Natural killer cell (primary cell): ENCODE measurements around the gene BACH2. TPM values are rescaled to one million over a fixed set of nuclear protein-coding genes. Genes with fewer than 3 reads are reported as not detected.

Experiments used
- ATAC-seq, 3 donors: fragments of 150-1000 bp in 2 of 3; fragments of 200-7000 bp in 1 of 3; cut with Tn5 transposase; 1 replicate in 1 of 3; 2 replicates in 2 of 3; pipeline ENCODE4 v1.10.0; 2021; ENCODE audit warnings: mild to moderate bottlenecking in 2 of 3, moderate library complexity in 2 of 3
- DNase-seq, 2 donors: peaks; one replicate each; pipeline versions ENCODE4 v3.0.0 to v3.0.0-alpha.2; 2013 to 2021; ENCODE audit warnings: mixed read lengths in 1 of 2
- H3K27ac ChIP-seq: one replicate; pipeline ENCODE4 v1.5.1; 2013; ENCODE audit warnings: mild to moderate bottlenecking, low read length
- H3K27me3 ChIP-seq: one replicate; pipeline ENCODE4 v1.6.1; 2013; ENCODE audit warnings: low read length; ENCODE audit not compliant: control insufficient read depth, insufficient read depth
- H3K36me3 ChIP-seq: one replicate; pipeline ENCODE4 v1.6.1; 2013; ENCODE audit warnings: low read length; ENCODE audit not compliant: control insufficient read depth, insufficient read depth
- H3K4me1 ChIP-seq: one replicate; pipeline ENCODE4 v1.6.1; 2013; ENCODE audit warnings: low read length; ENCODE audit not compliant: control insufficient read depth, insufficient read depth
- H3K4me3 ChIP-seq: one replicate; pipeline ENCODE4 v1.5.1; 2013; ENCODE audit warnings: low read length
- H3K9me3 ChIP-seq: one replicate; pipeline ENCODE4 v1.6.1; 2013; ENCODE audit warnings: low read length; ENCODE audit not compliant: control insufficient read depth, insufficient read depth
- H3K27ac Mint-ChIP-seq, 2 donors: one replicate each; pipeline ENCODE4 v1.8.0; 2022; ENCODE audit warnings: mild to moderate bottlenecking in 2 of 2, mixed read lengths in 2 of 2, moderate library complexity in 1 of 2
- H3K27me3 Mint-ChIP-seq, 2 donors: one replicate each; pipeline ENCODE4 v1.8.0; 2022; ENCODE audit warnings: low read depth in 2 of 2, mixed read lengths in 2 of 2
- H3K36me3 Mint-ChIP-seq: one replicate; pipeline ENCODE4 v1.8.0; 2022; ENCODE audit warnings: mixed read lengths
- H3K4me1 Mint-ChIP-seq, 2 donors: one replicate each; pipeline ENCODE4 v1.8.0; 2022; ENCODE audit warnings: mixed read lengths in 2 of 2
- H3K4me3 Mint-ChIP-seq: one replicate; pipeline ENCODE4 v1.8.0; 2022; ENCODE audit warnings: mild to moderate bottlenecking, moderate library complexity, mixed read lengths
- H3K9me3 Mint-ChIP-seq, 2 donors: one replicate each; pipeline ENCODE4 v1.8.0; 2022; ENCODE audit warnings: mixed read lengths in 2 of 2
- WGBS: methylation state at CpG from one replicate; pipeline ENCODE4 v1.1.7; 2013; ENCODE audit warnings: missing lambda C conversion rate; ENCODE audit not compliant: insufficient coverage; 5-methylcytosine and 5-hydroxymethylcytosine counted together
- intact Hi-C: fragments of 100-400 bp; cut with micrococcal nuclease; formaldehyde crosslinking; loops from one replicate; pipeline ENCODE4 v1.14.2; 2022
- total RNA-seq, 4 donors: library from RNA; stranded (reverse); fragments of 120-200 nt in 1 of 4; gene quantifications; one replicate each; pipeline versions ENCODE4 v1.2.3 to v1.2.4, GENCODE V29; 2013 to 2022
- TF ChIP-seq, protein P1 (sequence below): fragments of 200-600 bp; IDR thresholded peaks from one replicate; pipeline ENCODE4 v1.8.0; 2022; ENCODE audit warnings: antibody characterized with exemption

Gene BACH2
- total RNA-seq, 3 donors from 2014 or later (not counting 1 experiment from before 2014, with no cell fraction given): 32.1 to 37.8 (median 32.7) TPM

DNA sequence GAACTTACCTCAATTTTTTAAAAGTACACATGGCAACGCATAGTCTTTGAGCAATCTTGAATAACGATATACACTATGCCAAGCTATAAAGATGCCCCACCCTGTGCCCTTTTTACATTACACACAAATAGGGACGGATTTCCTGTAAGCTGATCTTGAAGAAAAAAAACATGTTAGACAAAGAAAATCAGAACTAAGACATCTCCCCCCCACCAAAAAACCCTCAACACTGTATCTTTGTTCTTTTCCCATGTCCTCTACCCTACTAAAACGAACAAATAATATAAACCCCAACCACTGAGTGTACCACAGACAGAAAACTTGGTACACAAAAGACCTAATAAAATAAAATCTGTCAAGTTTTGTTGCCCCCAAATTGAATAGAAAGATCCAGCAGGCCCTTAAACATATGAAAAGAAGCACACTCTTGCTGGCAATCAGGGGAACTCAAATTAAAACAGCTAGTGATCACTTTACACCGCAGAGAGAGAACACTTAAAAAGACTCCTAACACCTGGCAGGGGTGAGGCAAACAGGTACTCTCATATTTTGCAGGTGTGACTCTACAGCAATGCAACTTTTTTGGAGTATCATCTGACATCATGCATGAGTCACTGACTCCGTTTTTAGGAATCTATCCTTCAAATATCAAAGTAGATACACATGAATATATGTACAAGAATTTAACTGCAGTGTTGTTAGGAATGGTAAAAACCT, 29.6 kb downstream of the BACH2 start:
- no peak overlapping the region for H3K27ac ChIP-seq
- ATAC-seq: peak in 2 of 3 donors; percentile 24 to 29
- H3K4me3 ChIP-seq: no peak overlapping the region
- peaks cover 0 to 14% of the 10 kb centered on the region in 2 donors for H3K4me1 Mint-ChIP-seq
- H3K27me3 ChIP-seq: no peaks in the 10 kb centered on the region
- peak overlapping the region; percentile 7 to 34 for H3K27ac Mint-ChIP-seq
- no peak overlapping the region for H3K4me3 Mint-ChIP-seq
- WGBS: 68% methylated on average over 5 of the region's 6 CpGs
- peak in 1 of 2 donors; percentile 65 for DNase-seq
- TF ChIP-seq, protein P1, sequence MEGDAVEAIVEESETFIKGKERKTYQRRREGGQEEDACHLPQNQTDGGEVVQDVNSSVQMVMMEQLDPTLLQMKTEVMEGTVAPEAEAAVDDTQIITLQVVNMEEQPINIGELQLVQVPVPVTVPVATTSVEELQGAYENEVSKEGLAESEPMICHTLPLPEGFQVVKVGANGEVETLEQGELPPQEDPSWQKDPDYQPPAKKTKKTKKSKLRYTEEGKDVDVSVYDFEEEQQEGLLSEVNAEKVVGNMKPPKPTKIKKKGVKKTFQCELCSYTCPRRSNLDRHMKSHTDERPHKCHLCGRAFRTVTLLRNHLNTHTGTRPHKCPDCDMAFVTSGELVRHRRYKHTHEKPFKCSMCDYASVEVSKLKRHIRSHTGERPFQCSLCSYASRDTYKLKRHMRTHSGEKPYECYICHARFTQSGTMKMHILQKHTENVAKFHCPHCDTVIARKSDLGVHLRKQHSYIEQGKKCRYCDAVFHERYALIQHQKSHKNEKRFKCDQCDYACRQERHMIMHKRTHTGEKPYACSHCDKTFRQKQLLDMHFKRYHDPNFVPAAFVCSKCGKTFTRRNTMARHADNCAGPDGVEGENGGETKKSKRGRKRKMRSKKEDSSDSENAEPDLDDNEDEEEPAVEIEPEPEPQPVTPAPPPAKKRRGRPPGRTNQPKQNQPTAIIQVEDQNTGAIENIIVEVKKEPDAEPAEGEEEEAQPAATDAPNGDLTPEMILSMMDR: no peak
- peaks cover 9% of the 10 kb centered on the region for H3K36me3 Mint-ChIP-seq
- peaks cover 8% of the 10 kb centered on the region for H3K4me1 ChIP-seq
- no peaks in the 10 kb centered on the region for H3K36me3 ChIP-seq
- no peaks in the 10 kb centered on the region for H3K9me3 ChIP-seq
- intact Hi-C loops: no loop called here
- H3K27me3 Mint-ChIP-seq: peaks cover 0 to under 1% of the 10 kb centered on the region in 2 donors
- no peaks in the 10 kb centered on the region for H3K9me3 Mint-ChIP-seq

DNA sequence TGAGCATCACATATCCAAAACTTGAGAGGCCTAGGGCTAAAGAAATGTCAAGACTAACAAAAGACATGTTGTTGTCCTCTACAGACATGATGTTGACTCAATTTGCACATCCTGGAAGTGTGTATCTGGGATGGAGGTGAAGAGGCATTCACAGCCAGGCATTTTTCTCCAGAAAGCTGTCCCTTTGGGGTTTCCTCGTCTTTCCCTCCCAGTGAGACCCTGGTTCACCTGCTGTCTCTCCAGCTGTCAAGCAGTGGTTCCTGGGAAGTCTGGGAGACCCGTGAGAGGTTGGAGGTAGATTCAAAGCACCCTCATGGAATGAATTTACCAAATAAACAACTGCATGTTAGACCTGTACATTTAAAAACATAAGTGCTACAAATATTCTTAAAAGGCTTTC, 32.1 kb downstream of the BACH2 start:
- ATAC-seq (no peak), DNase-seq (no peak)
- no peaks in the 10 kb centered on the region for H3K36me3 Mint-ChIP-seq
- Histone ChIP-seq H3K9me3 (no peaks in the 10 kb centered on the region), H3K36me3 (no peaks in the 10 kb centered on the region), H3K4me1 (peaks cover 5% of the 10 kb centered on the region), H3K4me3 (no peak overlapping the region), H3K27me3 (no peaks in the 10 kb centered on the region), H3K27ac (no peak overlapping the region)
- H3K9me3 Mint-ChIP-seq: no peaks in the 10 kb centered on the region
- peaks cover 0 to 8% of the 10 kb centered on the region in 2 donors for H3K4me1 Mint-ChIP-seq
- TF ChIP-seq, protein P1: no peak
- intact Hi-C loops: no loop called here
- WGBS: 89% methylated on average over 2 of the region's 2 CpGs
- peaks cover 0 to 6% of the 10 kb centered on the region in 2 donors for H3K27me3 Mint-ChIP-seq
- no peak overlapping the region for H3K4me3 Mint-ChIP-seq
- no peak overlapping the region for H3K27ac Mint-ChIP-seq

DNA sequence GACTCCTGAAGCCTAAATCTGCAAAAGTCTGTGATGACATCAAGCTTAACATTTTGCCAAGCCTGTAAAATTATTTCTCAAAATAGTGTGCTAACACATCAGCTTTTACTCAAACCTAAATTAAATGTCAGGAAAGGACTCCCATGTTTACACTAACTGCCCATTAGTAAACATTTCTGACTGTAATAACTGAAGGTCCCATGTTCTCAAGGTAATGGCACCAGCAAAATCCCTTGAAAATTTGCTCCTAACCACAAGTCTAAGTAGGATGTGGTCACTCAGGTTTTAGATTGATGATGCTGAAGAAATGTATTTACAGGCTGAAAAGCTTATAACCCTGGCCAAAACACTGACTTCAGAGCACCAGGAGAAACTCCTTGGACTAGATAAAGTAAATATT, 33.0 kb downstream of the BACH2 start:
- no peak overlapping the region for H3K27ac ChIP-seq
- H3K36me3 Mint-ChIP-seq: no peaks in the 10 kb centered on the region
- H3K27me3 Mint-ChIP-seq: peaks cover 0 to 6% of the 10 kb centered on the region in 2 donors
- H3K36me3 ChIP-seq: no peaks in the 10 kb centered on the region
- H3K27ac Mint-ChIP-seq: no peak overlapping the region
- H3K9me3 Mint-ChIP-seq: no peaks in the 10 kb centered on the region
- H3K4me1 ChIP-seq: peaks cover 5% of the 10 kb centered on the region
- H3K4me3 ChIP-seq: no peak overlapping the region
- ATAC-seq (no peak), DNase-seq (no peak)
- H3K9me3 ChIP-seq: no peaks in the 10 kb centered on the region
- peaks cover 0 to 8% of the 10 kb centered on the region in 2 donors for H3K4me1 Mint-ChIP-seq
- no peak overlapping the region for H3K4me3 Mint-ChIP-seq
- H3K27me3 ChIP-seq: no peaks in the 10 kb centered on the region
- TF ChIP-seq, protein P1: no peak
- intact Hi-C loops: no loop called here

DNA sequence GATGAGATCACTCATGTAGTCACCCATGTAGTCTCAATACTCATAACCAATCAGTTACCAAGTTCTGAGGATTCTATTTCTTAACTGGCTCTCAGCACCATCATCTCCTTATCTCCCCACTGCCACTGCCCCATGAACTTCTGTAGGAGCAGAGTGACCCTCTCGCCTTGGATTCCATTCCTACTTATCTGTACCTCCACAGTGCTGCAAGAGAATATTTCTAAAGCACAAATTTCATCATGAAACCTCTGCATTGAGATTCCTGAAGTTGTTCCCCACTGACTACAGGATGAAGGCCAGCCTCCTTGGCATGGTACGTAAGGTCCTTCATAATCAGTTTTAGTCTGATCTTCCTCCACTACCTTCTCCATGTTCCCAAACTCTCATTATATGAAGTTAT, 34.8 kb downstream of the BACH2 start:
- Histone ChIP-seq H3K36me3 (no peaks in the 10 kb centered on the region), H3K9me3 (no peaks in the 10 kb centered on the region), H3K4me1 (no peaks in the 10 kb centered on the region), H3K4me3 (no peak overlapping the region), H3K27ac (no peak overlapping the region), H3K27me3 (no peaks in the 10 kb centered on the region)
- no peaks in the 10 kb centered on the region for H3K9me3 Mint-ChIP-seq
- H3K4me3 Mint-ChIP-seq: no peak overlapping the region
- no peaks in the 10 kb centered on the region for H3K36me3 Mint-ChIP-seq
- intact Hi-C loops: no loop called here
- H3K27ac Mint-ChIP-seq: no peak overlapping the region
- TF ChIP-seq, protein P1: no peak
- peaks cover 5 to 8% of the 10 kb centered on the region in 2 donors for H3K4me1 Mint-ChIP-seq
- no peak for DNase-seq
- ATAC-seq: no peak
- peaks cover 0 to 6% of the 10 kb centered on the region in 2 donors for H3K27me3 Mint-ChIP-seq
- 100% methylated on average over 2 of the region's 2 CpGs for WGBS
